NCI-H524 treated with DMSO at 0.1 percent for 48 hours (cell line): ENCODE data around the gene LGMN.
"Not testable (repeated sequence)": the region's sequence is repeated elsewhere in the genome, so short reads cannot be mapped to it uniquely, and the experiment has no call there.

Experiments used
- DNase-seq: peaks from one replicate; lab custom pipeline; 2025; lab: John Stamatoyannopoulos, UW

The LGMN gene

GRCh38 chr14:92726135-92726932 is 22.1 kb downstream of the LGMN start:
- DNase-seq = no peak

GRCh38 chr14:92724516-92725340 is 23.7 kb downstream of the LGMN start:
- DNase-seq = no peak

GRCh38 chr14:92719890-92720323 is 28.5 kb downstream of the LGMN start:
- DNase-seq = no peak

GRCh38 chr14:92719421-92719820 is 29.0 kb downstream of the LGMN start:
- no peak for DNase-seq

- DNase-seq = no peak
Measured at GRCh38 chr14:92718664-92719063, 29.8 kb downstream of the LGMN start.

GRCh38 chr14:92717571-92718042 is 30.8 kb downstream of the LGMN start:
- DNase-seq = no peak

- DNase-seq = no peak
Measured at GRCh38 chr14:92716131-92716530, 32.3 kb downstream of the LGMN start.

- DNase-seq = not testable (repeated sequence)
Measured at GRCh38 chr14:92714739-92715307, 33.6 kb downstream of the LGMN start.

GRCh38 chr14:92712654-92713051 is 35.8 kb downstream of the LGMN start:
- DNase-seq = no peak

- DNase-seq = no peak
Measured at GRCh38 chr14:92711976-92712653, 36.3 kb downstream of the LGMN start.

GRCh38 chr14:92710001-92710341 is 38.5 kb downstream of the LGMN start:
- no peak for DNase-seq

GRCh38 chr14:92709340-92710000 is 39.0 kb downstream of the LGMN start:
- DNase-seq = no peak

GRCh38 chr14:92706386-92706785 is 42.0 kb downstream of the LGMN start:
- no peak for DNase-seq

- DNase-seq = no peak
Measured at GRCh38 chr14:92704821-92705220, 43.6 kb downstream of the LGMN start.

GRCh38 chr14:92704036-92704804 is 44.2 kb downstream of the LGMN start:
- no peak for DNase-seq

GRCh38 chr14:92703516-92703915 is 44.9 kb downstream of the LGMN start:
- DNase-seq = no peak

- DNase-seq = no peak
Measured at GRCh38 chr14:92702441-92702918, 45.9 kb downstream of the LGMN start.

GRCh38 chr14:92701826-92702225 is 46.6 kb downstream of the LGMN start:
- DNase-seq = no peak

GRCh38 chr14:92698393-92698792 is 50.0 kb downstream of the LGMN start:
- no peak for DNase-seq

GRCh38 chr14:92696366-92696765 is 52.1 kb downstream of the LGMN start:
- no peak for DNase-seq

GRCh38 chr14:92695562-92695961 is 52.9 kb downstream of the LGMN start:
- no peak for DNase-seq
